CD4-positive, alpha-beta T cell treated with Interferon alpha-2 for 1 hour (primary cell): Measurements from ENCODE around the gene KCNJ8.
"Not testable (repeated sequence)": the region's sequence is repeated elsewhere in the genome, so short reads cannot be mapped to it uniquely, and the experiment has no call there.

Experiments used
- DNase-seq, 2 donors: peaks; one replicate each; pipeline ENCODE4 v3.0.0-alpha.2; 2020 to 2022

KCNJ8 gene

DNA sequence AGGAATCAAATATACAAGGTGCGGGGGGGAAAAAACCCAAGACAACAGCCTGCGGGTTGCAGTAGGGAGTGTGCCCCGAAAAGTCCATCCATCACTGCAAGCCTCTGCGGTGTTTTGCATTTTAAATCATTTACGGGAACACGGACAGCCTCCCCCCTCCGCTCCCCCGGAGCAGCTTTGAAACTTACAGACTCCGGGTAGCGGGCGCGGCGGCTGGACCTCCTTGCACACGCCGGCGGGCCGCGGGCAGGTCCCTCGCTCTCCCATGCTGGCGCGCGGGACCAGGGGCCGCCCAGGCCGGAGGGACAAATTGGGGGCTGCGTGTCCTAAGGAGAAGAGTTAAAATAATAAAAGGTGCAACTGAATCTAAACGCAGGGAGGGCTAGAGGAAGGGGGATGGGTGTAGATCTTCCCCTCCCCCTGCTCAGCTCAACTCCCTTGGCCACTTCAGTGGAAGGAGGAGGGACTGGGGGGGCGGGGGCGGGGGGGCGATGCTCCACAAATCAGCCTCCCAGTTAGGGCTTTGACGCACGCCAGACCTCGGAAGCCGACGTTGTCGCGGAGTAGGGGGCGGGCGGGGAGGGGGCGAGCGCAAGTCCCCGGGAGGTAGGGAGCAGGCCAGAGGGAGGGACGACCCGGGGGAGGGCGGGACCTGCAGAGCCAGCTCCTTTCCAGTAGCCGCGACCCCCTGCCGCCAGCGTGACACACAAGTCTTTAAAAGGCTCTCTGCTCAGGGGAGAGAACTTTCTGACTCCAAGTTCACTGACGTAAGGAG is at the start of gene KCNJ8:
TSS of gene KCNJ8 (minus strand) at position 349 of the 775 bp plus-strand sequence. CDS start 1,090 bp downstream, outside the sequence.
- DNase-seq: no peak

DNA sequence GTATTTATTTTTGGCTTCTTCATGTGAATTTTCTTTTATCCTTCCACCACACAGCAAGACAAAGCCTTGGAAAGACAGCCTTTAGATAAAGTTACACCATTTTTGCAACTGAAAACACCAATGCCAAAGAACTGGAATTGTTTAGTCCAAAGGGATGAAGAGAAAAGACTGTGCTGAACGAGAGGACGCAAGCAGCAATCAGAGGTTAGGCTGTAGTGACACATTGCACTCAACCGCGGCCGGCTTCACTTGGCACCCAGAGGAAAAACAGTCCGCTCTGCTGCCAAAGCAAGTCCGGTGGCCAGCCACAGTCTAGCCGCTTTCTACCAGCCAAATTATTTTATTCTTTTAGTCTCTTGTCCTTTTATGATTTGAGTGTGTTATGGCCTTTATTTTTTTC is 49.1 kb upstream of the KCNJ8 start:
- DNase-seq: no peak

DNA sequence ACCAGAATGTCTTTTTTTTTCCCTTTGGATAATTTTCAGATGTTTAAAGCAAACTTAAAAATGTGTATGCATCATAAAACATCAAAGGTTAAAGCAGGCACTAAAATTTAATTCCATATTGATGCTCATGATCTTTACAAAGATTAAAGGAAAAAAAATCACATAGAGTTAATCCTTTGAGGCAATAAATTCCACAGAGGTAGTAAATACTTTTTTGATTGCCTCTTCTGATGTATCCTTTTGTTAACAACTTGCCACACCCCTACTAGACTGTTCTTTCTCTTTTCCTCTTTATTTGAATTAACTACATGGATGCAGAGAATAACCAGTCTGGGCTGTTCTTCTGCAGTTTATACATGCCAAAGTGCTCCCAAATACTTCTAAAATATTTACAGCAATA is 45.2 kb upstream of the KCNJ8 start:
- DNase-seq: no peak

DNA sequence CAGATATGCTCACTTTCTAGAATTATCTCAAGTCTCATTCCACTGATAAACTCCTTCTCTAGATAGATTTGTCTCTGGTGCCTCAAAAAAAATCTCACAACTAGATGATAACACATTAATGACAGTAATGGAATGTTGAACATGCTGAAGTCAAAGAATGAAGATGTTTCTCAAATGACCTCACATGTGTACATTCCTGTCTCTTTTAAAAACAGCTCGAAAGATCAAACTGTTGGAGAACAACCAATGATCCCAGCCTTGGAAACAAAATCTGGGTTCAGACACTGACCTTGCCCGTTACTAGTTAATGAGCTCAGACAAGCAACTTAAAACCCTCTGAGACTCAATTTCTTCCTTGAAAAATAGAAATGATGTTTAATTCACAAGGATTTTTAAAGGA is 44.7 kb upstream of the KCNJ8 start:
- DNase-seq: no peak

DNA sequence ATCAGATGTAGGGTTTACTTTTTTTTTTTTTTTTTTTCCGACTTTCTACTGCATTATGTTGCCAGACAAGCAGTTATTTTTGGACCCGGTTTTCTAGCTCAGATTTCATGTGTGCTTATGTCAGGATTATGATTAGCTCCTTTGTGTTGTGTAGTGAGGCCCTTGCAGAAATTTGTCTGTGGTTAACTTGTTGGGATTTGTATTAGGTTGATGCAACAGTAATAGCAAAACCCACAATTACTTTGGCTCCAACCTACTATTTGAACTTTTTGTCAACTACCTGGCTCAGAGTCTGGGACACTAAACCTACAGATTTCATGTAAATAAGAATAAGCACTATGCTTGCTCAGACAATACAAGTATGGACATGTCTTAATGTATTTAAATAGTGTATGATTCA is 44.1 kb upstream of the KCNJ8 start:
- DNase-seq: no peak

DNA sequence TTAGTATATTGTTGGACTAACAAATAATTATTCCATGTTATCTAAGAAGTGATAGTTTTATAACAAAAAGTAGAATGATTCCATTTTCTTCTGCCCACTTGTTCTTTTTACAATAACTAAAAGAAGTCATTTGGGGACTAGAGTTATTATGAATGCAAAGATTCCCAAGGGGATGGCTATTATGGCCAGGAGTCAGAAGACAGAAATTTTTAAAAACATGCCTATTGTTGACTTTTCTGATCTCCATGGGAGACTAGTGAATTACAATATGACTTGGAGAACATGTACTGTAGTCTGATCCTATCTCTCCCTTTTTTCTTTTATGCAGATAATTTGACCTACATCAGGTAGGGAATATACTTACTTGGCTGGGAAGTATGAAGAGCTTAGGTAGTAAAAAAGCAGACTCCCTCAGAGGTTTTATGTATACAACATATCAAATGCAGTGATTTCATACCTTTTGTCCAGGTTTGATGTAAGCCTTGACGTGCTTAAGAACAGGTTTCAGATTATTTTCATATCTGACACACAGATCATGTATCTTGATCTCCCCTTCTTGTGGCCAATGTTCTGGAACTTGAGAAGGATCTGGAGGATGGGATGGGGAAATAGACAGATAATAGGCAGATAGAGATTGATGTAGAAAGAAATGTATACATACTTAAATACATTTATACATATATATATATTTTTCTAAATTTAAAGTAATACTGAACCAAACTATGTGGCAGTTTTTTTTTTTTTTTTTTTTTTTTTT is 41.0 kb upstream of the KCNJ8 start:
- DNase-seq: no peak

DNA sequence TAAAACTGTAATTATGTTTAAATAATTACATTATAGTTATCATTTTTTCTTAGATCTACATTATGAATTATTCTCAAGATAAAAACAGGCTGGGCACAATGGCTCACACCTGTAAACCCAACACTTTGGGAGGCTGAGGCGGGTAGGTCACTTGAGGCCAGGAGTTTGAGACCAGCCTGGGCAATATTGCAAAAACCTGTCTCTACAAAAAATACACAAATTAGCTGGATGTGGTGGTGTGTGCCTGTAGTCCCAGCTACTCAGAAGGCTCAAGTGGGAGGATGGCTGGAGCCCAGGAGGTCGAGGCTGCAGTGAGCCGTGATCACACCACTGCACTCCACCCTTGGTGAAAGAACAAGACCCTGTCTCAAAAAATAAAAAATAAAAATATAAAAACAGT is 40.3 kb upstream of the KCNJ8 start:
- no peak for DNase-seq

DNA sequence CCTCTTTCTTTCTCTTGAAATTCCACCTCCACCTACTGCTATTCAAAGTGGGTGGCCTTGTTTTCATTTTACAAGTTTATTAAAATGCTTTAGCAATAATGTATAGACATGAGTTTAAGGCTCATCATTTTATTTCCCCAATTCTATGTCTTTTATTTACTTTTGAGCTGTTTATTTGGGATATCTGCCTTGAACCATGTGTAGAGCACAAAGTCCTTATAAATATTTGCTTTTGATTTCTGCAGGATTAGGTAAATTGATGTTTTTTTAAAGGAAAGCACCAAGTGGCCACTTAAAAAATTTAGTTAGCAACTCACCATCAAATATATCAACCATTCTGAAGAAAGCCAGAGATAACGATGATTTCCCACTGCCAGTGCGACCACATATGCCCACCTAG is 39.8 kb upstream of the KCNJ8 start:
- DNase-seq: no peak

DNA sequence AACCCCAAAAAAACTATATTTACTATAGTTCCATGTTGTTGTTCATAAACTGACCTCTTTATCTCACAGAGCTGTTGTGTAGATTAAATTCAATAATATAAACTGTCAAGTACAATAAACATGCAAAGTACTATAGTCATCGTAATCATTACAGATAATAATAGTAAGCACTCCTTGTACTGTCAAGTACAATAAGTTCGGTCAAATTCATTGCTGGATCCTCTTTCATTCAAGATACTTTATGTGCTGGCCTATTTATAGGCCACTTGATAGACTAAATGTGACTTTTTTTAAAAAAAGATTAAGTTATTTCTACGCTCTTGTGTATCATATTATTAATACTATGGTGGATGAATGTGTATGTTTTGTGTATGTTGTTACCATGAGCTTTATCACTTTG is 39.2 kb upstream of the KCNJ8 start:
- DNase-seq: no peak

DNA sequence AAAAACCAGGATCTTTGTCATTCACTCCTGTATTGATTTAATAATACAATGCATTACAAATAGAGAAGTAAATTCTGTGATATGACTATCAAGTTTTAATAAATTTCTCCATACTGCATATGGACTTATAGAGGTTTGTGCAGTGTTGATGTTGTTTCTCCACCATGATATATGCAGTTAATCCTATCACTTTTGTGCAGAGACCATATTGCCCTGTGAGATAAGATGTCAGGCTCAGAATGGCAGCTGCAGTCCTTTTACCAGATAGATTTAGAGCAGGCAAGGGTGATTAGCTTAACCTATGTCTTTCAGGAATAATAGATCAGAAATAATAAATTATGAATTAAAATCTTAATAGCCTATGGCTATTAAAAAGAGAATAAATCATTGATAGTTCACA is 38.6 kb upstream of the KCNJ8 start:
- DNase-seq: no peak

DNA sequence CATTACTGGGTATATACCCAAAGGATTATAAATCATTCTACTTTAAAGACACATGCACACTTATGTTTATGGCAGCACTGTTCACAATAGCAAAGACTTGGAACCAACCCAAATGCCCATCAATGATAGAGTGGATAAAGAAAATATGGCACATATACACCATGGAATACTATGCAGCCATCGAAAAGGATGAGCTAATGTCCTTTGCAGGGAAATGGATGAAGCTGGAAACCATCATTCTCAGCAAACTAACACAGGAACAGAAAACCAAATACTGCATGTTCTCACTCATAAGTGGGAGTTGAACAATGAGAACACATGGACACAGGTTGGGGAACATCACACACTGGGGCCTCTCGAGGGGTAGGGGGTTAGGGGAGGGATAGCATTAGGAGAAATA is 37.8 kb upstream of the KCNJ8 start:
- DNase-seq: not testable (repeated sequence)

DNA sequence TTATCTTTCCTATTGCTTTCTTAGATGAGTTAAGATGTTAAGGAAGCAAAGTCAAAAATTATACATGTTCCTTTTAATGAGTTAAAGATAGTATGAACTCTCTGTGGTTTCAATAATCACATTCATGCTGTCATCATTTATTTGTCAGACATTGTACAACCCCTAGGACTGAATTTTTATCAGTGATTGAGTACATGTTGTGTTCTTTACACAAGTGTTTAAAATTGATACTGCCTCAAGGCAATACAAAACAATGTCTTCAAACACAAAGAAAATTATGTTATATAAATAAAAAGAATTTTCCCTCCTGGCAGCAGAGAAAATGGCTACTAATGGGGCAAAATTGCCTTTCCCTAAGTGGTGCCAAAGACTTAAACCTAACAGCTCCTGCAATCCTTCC is 34.6 kb upstream of the KCNJ8 start:
- DNase-seq: no peak

DNA sequence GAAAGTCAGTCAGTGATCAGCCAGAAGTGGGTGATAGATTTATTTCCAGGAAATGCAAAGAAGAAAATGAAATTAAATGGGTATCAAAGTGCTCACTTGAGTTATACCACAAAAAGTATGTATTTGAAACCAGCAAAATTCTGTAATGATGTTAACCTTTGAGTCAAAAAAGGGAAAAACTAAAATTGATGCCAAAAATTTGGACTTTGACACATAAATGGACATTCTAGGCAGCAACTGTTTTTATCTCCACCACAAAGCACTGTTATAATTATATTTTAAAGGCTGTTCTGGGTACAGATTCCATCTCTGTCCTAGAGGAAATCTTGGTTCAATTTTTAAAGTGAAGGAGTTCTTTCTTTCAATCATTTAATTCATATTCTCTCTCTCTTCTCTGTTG is 31.7 kb upstream of the KCNJ8 start:
- DNase-seq: no peak

DNA sequence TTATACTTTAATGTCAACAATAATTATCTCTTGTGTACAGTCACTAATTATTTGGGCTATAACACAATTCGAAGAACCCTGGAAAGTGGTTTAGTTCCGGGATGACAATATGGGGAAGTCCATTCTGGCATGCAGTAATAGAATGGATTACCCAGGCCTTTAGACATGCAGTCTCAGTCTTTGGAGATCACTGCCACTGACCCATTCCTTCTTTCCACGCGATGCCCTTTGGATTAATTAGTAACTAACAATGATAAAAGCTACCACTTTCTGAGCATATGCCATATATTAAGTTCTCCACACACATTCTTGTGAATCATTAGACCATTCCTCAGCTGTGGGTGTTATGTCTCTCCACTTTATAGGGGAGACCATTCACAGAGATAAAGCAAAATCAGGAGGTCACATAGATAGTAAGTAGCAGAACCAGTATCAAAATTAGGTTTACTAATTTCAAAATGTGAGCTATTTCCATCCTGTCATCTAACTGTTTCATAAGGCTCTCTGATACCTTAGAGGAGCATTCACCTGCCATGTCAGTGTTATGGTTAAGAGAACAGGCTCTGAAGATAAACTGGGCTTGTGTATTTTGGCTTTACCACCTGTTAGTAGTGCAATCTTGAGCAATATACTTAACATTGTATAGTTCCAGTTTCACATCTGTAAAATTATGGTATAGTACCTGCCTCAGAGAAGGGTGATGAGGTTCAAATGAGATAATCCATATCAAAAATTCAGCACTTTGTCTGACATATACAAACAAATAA is 27.2 kb upstream of the KCNJ8 start:
- DNase-seq: no peak

DNA sequence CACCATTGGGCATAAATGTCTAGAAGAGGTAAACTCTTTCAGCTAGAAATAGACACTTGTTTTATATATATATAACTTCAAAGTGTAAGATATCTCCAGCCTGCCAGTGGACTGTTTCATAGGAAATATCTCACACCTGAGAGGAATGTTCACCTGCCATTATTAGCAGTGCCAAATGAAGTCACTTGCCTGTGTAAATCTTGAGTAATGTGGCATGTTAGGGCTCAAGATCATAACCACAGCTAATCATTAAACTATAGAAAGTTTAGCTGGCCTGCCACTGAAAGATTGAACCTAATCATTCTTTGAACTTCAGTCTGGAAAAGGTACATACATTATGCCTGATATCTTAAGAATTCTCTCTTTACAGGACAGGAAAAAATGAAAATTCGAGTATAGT is 25.5 kb upstream of the KCNJ8 start:
- no peak for DNase-seq

DNA sequence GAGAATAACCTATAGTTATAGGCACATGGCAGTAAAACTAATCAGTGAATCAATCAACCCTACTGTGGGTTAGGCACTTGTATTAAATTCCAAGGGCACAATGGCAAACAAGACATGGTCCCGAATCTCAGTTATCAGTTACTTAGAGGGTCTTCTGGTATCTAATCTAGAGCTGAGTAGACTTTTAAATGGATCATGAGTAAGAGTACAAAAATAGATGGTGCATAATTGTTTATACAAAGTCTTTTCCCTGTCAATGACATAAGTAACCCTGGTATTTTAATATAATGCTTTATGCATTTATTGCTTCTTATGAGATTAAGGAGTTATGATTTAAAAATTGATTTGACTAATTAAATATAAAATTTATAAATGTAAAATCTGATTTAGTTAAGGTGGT is 23.0 kb upstream of the KCNJ8 start:
- no peak for DNase-seq

DNA sequence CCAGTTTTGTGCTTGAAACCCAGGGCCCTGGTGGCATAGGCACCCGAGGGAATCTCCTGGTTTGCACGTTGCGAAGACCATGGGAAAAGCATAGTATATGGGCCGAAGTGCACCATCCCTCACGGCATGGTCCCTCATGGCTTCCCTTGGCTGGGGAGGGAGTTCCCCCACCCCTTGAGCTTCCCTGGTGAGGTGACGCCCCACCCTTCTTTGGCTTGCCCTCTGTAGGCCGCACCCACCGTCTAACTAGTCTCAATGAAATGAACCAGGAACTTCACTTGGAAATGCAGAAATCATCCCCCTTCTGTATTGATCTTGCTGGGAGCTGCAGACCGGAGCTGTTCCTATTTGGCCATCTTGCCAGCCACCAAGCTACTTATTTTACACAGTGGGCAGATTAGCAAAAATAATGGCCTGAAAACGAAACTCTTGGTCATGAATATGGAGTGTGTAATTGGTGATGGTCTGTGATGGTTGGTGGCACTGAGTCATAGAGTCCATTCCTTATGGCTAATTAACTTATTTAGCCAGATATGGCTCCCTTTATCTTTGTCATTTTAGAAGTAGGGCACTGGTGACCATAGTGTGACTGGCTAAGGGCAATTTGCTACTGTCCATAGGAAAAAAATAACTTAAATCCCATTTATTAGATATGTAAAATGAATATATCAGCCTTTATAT is 21.3 kb upstream of the KCNJ8 start:
- no peak for DNase-seq

DNA sequence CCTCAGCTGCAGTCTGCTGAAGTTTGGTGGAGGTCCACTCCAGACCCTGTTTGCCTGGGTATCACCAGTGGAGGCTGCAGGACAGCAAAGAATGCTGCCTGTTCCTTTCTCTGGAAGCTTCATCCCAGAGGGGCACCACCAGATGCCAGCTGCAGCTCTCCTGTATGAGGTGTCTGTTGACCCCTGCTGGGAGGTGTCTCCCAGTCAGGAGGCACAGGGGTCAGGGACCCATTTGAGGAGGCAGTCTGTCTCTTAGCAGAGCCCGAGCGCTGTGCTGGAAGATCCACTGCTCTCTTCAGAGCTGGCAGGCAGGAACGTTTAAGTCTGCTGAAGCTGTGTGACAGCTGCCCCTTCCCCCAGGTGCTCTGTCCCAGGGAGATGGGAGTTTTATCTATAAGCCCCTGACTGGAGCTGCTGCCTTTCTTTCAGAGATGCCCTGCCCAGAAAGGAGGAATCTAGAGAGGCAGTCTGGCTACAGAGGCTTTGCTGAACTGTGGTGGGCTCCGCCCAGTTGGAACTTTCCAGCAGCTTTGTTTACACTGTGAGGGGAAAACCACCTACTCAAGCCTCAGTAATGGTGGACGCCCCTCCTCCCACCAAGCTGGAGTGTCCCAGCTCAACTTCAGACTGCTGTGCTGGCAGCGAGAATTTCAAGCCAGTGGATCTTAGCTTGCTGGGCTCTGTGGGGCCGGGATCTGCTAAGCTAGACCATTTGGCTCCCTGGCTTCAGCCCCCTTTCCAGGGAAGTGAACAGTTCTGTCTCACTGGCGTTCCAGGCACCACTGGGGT is 20.5 kb upstream of the KCNJ8 start:
- DNase-seq: not testable (repeated sequence)

DNA sequence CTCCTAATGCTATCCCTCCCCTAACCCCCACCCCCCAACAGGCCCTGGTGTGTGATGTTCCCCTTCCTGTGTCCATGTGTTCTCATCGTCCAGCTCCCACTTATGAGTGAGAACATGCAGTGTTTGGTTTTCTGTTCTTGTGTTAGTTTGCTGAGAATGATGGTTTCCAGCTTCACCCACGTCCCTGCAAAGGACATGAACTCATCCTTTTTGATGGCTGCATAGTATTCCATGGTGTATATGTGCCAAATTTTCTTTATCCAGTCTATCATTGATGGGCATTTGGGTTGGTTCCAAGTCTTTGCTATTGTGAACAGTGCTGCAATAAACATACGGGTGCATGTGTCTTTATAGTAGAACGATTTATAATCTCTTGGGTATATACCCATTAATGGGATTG is 15.2 kb upstream of the KCNJ8 start:
- not testable (repeated sequence) for DNase-seq

DNA sequence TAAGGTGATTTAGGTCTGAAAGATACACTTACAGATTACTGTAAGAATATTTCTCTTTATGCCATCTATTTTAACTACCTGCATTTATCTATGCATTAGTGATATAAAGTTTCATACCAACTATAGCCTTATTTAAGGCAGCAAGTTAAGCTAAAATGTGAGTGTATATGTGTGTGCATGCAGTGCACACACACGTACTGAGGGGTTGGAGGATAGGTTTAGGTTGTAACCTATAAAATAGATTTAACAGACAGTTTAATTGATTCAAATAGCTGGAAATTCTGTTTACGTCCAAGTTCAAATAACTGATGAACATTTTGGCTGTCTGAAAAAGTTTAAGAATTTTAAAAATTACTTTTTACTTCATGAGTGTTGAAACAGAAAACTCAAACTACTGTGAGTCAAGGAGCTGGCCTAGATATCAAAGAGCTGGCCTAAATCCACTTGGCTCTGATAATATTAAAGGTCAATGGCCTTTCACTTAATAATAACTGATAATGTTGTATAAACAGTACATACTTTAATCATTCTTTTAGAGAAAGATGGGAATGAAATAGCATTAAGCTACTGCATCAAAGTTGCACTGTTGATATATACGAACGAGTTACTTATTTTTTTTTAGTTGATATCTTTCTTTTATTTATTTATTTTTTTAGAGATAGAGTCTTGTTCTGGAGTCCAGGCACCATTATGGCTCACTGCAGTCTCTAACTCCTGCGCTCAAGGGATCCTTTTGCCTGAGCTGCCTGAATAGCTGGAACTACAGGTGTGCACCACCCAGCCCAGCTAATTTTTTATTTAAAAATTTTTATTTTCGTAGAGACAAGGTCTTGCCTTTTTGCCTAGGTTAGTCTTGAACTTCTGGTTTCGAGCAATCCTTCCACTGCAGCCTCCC is 13.8 kb upstream of the KCNJ8 start:
- DNase-seq: no peak

DNA sequence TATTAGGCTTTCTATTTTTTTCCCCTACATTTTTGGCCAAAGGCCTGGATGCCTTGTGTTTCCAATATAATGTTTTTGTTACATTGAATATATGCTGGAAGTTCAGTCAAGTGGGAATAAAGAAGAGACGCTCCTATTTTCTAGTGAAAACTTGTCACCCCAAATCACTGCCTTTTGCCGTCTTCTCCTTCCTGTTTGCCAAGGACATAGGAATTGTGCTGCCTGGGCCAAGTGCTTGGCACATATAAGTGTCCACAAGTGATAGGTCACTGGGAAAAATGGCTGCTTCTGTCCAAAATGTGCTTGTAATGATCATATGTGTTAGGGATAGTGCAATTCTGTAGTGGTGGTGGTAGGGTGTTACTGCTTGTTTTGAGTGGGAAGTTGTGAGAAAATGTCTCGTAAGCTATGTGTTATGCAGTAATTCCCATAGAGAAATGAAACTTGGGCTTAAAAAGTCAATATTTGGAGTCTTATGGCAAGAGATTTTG is 11.6 kb upstream of the KCNJ8 start:
- no peak for DNase-seq
